Astrocyte (in vitro differentiated cells and primary cell): ENCODE measurements around the gene FMN2. TPM values are rescaled to one million over a fixed set of nuclear protein-coding genes. Genes with fewer than 3 reads are reported as not detected.
A peak's percentile ranks its signal among the peaks of the same experiment; 100 is the strongest.

ENCODE experiments used
- DNase-seq: peaks from one replicate; pipeline ENCODE4 v3.0.0-alpha.2; 2010; ENCODE audit warnings: low read depth
- FAIRE-seq: peaks from 2 replicates; lab custom pipeline; 2011; peaks lifted over from hg19 to GRCh38; lab: Jason Lieb, UNC
- H2AFZ ChIP-seq: 2 replicates; pipeline ENCODE4 v1.6.0; 2012; ENCODE audit warnings: low read depth, low read length, inconsistent platforms
- H3K27ac ChIP-seq: 2 replicates; pipeline ENCODE4 v1.5.1; 2011; ENCODE audit warnings: low read depth, low read length, inconsistent platforms
- H3K27me3 ChIP-seq: 2 replicates; pipeline ENCODE4 v1.6.0; 2011; ENCODE audit warnings: low read length, inconsistent platforms; ENCODE audit not compliant: insufficient read depth
- H3K36me3 ChIP-seq: 2 replicates; pipeline ENCODE4 v1.5.1; 2011; ENCODE audit warnings: low read length, inconsistent platforms; ENCODE audit not compliant: insufficient read depth
- H3K4me1 ChIP-seq: 2 replicates; pipeline ENCODE4 v1.5.1; 2011; ENCODE audit warnings: low read length, inconsistent platforms; ENCODE audit not compliant: insufficient read depth
- H3K4me2 ChIP-seq: 2 replicates; pipeline ENCODE4 v1.6.0; 2012; ENCODE audit warnings: low read length, inconsistent platforms
- H3K4me3 ChIP-seq: 2 replicates; pipeline ENCODE4 v1.5.1; 2011; ENCODE audit warnings: low read depth, mild to moderate bottlenecking, low read length, inconsistent platforms; ENCODE audit not compliant: insufficient read depth
- H3K79me2 ChIP-seq: 2 replicates; pipeline ENCODE4 v1.6.0; 2012; ENCODE audit warnings: mild to moderate bottlenecking, low read length, inconsistent platforms; ENCODE audit not compliant: insufficient read depth
- H3K9ac ChIP-seq: 2 replicates; pipeline ENCODE4 v1.6.0; 2012; ENCODE audit warnings: mild to moderate bottlenecking, low read length, inconsistent platforms
- H3K9me3 ChIP-seq: 2 replicates; pipeline ENCODE4 v1.5.1; 2012; ENCODE audit warnings: low read depth, mild to moderate bottlenecking, low read length, inconsistent platforms; ENCODE audit not compliant: insufficient read depth
- H4K20me1 ChIP-seq: 2 replicates; pipeline ENCODE4 v1.6.0; 2012; ENCODE audit warnings: low read length, inconsistent platforms; ENCODE audit not compliant: insufficient read depth
- H3K27ac Mint-ChIP-seq: one replicate; pipeline ENCODE4 v1.8.0; 2021; ENCODE audit warnings: mild to moderate bottlenecking, mixed read lengths; ENCODE audit not compliant: unreplicated experiment
- H3K27me3 Mint-ChIP-seq: one replicate; pipeline ENCODE4 v1.8.0; 2021; ENCODE audit warnings: low read depth, mixed read lengths; ENCODE audit not compliant: unreplicated experiment
- H3K36me3 Mint-ChIP-seq: one replicate; pipeline ENCODE4 v1.8.0; 2021; ENCODE audit warnings: low read depth, mixed read lengths; ENCODE audit not compliant: unreplicated experiment
- H3K4me1 Mint-ChIP-seq: one replicate; pipeline ENCODE4 v1.8.0; 2021; ENCODE audit warnings: low read depth, mixed read lengths; ENCODE audit not compliant: unreplicated experiment
- H3K4me3 Mint-ChIP-seq: one replicate; pipeline ENCODE4 v1.8.0; 2021; ENCODE audit warnings: mild to moderate bottlenecking, moderate library complexity, mixed read lengths; ENCODE audit not compliant: unreplicated experiment
- H3K9me3 Mint-ChIP-seq: one replicate; pipeline ENCODE4 v1.8.0; 2021; ENCODE audit warnings: mild to moderate bottlenecking, mixed read lengths; ENCODE audit not compliant: unreplicated experiment
- EZH2 ChIP-seq: IDR thresholded peaks from 2 replicates; pipeline ENCODE4 v1.6.1; 2012; ENCODE audit warnings: mild to moderate bottlenecking, low read length, inconsistent platforms; ENCODE audit not compliant: insufficient read depth
- total RNA-seq: library from RNA; stranded (reverse); gene quantifications from 2 replicates; pipeline ENCODE4 v1.2.1, GENCODE V29; 2021
- TF ChIP-seq, protein P1 (sequence below): IDR thresholded peaks from 2 replicates; pipeline ENCODE4 v1.5.1; 2011; ENCODE audit warnings: low read depth, mild to moderate bottlenecking, inconsistent platforms, low read length, moderate library complexity; ENCODE audit not compliant: insufficient read depth

Gene FMN2
- total RNA-seq, 1 donor from 2014 or later: 2.4 TPM

GRCh38 chr1:240491156-240491555 is 399.5 kb downstream of the FMN2 start:
- Histone ChIP-seq H3K9me3 (no peaks in the 10 kb centered on the region), H2AFZ (no peak overlapping the region), H3K4me3 (peak overlapping the region; percentile 12), H3K36me3 (no peaks in the 10 kb centered on the region), H3K27me3 (no peaks in the 10 kb centered on the region), H4K20me1 (no peaks in the 10 kb centered on the region), H3K79me2 (no peaks in the 10 kb centered on the region), H3K27ac (peak overlapping the region; percentile 6), H3K9ac (no peak overlapping the region), H3K4me1 (peaks cover 15% of the 10 kb centered on the region), H3K4me2 (peak overlapping the region; percentile 58)
- TF ChIP-seq EZH2: no peak
- TF ChIP-seq, protein P1, sequence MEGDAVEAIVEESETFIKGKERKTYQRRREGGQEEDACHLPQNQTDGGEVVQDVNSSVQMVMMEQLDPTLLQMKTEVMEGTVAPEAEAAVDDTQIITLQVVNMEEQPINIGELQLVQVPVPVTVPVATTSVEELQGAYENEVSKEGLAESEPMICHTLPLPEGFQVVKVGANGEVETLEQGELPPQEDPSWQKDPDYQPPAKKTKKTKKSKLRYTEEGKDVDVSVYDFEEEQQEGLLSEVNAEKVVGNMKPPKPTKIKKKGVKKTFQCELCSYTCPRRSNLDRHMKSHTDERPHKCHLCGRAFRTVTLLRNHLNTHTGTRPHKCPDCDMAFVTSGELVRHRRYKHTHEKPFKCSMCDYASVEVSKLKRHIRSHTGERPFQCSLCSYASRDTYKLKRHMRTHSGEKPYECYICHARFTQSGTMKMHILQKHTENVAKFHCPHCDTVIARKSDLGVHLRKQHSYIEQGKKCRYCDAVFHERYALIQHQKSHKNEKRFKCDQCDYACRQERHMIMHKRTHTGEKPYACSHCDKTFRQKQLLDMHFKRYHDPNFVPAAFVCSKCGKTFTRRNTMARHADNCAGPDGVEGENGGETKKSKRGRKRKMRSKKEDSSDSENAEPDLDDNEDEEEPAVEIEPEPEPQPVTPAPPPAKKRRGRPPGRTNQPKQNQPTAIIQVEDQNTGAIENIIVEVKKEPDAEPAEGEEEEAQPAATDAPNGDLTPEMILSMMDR: no peak
- H3K36me3 Mint-ChIP-seq: no peaks in the 10 kb centered on the region
- H3K9me3 Mint-ChIP-seq: no peaks in the 10 kb centered on the region
- no peak for FAIRE-seq
- H3K4me3 Mint-ChIP-seq: no peak overlapping the region
- H3K27ac Mint-ChIP-seq: peak overlapping the region; percentile 84
- peaks cover 6% of the 10 kb centered on the region for H3K27me3 Mint-ChIP-seq
- DNase-seq: peak; percentile 79
- peaks cover 16% of the 10 kb centered on the region for H3K4me1 Mint-ChIP-seq

DNA sequence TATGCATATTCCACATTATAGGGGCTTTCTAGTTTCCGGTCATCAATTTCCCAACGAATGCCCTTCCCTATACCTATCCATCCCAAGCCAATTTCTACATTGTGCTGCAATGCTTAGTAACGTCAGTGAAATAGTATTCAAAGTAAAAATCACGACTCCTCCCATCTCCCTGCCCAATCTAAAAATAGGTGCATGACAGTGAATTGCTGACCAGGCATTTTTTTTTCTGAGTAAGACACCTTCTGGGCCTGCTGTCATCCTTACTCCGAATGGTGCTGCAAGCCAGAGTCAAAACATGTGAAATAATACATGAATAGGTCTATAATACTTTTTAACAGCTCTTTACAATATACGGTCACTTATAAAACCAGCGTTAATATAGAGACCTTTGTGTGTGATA is 400.1 kb downstream of the FMN2 start:
- H3K4me1 ChIP-seq: peaks cover 15% of the 10 kb centered on the region
- no peak overlapping the region for H3K4me3 Mint-ChIP-seq
- no peaks in the 10 kb centered on the region for H3K36me3 ChIP-seq
- peak overlapping the region; percentile 12 for H3K4me3 ChIP-seq
- no peak for TF ChIP-seq EZH2
- TF ChIP-seq, protein P1: no peak
- peak overlapping the region; percentile 6 for H3K27ac ChIP-seq
- H3K27ac Mint-ChIP-seq: peak overlapping the region; percentile 84
- no peaks in the 10 kb centered on the region for H3K9me3 Mint-ChIP-seq
- H3K79me2 ChIP-seq: no peaks in the 10 kb centered on the region
- peak overlapping the region; percentile 58 for H3K4me2 ChIP-seq
- no peaks in the 10 kb centered on the region for H4K20me1 ChIP-seq
- peaks cover 16% of the 10 kb centered on the region for H3K4me1 Mint-ChIP-seq
- FAIRE-seq: no peak
- no peak overlapping the region for H3K9ac ChIP-seq
- H2AFZ ChIP-seq: no peak overlapping the region
- peaks cover 3% of the 10 kb centered on the region for H3K27me3 Mint-ChIP-seq
- no peak for DNase-seq
- no peaks in the 10 kb centered on the region for H3K36me3 Mint-ChIP-seq
- H3K9me3 ChIP-seq: no peaks in the 10 kb centered on the region
- H3K27me3 ChIP-seq: no peaks in the 10 kb centered on the region

DNA sequence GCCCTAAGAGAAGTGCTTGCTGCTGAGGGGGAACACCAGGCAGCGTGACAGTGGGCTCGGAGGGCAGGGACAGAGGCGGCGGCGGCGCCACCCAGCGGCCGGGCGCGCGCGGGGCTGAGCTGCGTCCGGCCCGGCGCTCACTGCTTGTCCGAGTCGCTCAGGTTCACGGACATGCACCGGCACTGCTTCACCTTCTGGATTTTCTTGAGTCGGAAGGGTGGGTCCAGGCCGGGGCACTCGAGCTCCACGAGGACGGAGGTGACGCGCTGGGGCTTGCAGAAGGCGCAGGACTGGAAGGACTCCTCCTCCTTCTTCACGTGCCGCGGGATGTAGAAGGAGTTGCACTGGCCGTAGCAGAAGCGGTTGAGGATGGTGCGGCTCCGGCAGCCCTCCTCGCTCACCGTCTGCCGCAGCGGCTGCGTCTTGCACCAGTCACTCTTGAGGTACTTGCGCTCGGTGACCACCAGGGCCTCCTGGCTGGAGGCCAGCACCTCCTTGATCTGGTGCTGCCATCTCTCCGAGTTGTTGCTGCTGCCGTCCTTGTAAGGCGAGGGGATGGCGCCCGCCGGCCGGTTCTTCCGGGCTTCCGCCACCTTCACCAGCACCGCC is 401.3 kb downstream of the FMN2 start:
- Histone ChIP-seq H4K20me1 (no peaks in the 10 kb centered on the region), H3K79me2 (no peaks in the 10 kb centered on the region), H3K4me1 (peaks cover 15% of the 10 kb centered on the region), H3K4me3 (peak overlapping the region; percentile 25), H3K4me2 (peak overlapping the region; percentile 74), H3K27ac (no peak overlapping the region), H3K36me3 (no peaks in the 10 kb centered on the region), H3K9ac (no peak overlapping the region), H3K27me3 (no peaks in the 10 kb centered on the region), H2AFZ (peak overlapping the region; percentile 79), H3K9me3 (no peaks in the 10 kb centered on the region)
- Mint-ChIP-seq H3K4me3 (peak overlapping the region; percentile 78), H3K27ac (peak overlapping the region; percentile 70), H3K36me3 (no peaks in the 10 kb centered on the region), H3K27me3 (no peaks in the 10 kb centered on the region), H3K9me3 (no peaks in the 10 kb centered on the region), H3K4me1 (peaks cover 16% of the 10 kb centered on the region)
- FAIRE-seq (no peak), DNase-seq (peak; percentile 44)
- TF ChIP-seq, protein P1: no peak
- TF ChIP-seq EZH2: no peak
